ENCODE data around the gene STOX2. TPM values are rescaled to one million over a fixed set of nuclear protein-coding genes. Genes with fewer than 3 reads are reported as not detected.

The STOX2 gene
- total and polyA plus RNA-seq, 8 donors = 0.29 to 55.8 (median 3.9) TPM

- intact Hi-C loops (cut with DNase I; ENCODE audit: low total_unique reads) = no loop called here
- Histone ChIP-seq H3K9me3 (no peaks in the 10 kb centered on the region), H3K36me3 (no peaks in the 10 kb centered on the region), H3K27ac (no peak overlapping the region), H3K27me3 (no peaks in the 10 kb centered on the region), H3K4me1 (no peaks in the 10 kb centered on the region), H3K4me3 (no peak overlapping the region)
- no peak for DNase-seq
- TF ChIP-seq EP300 (IDR thresholded peaks at IDR 0.05) (no peak), POLR2A (IDR thresholded peaks at IDR 0.05) (no peak), POLR2AphosphoS5 (IDR thresholded peaks at IDR 0.05) (no peak)
- TF ChIP-seq, protein P1, sequence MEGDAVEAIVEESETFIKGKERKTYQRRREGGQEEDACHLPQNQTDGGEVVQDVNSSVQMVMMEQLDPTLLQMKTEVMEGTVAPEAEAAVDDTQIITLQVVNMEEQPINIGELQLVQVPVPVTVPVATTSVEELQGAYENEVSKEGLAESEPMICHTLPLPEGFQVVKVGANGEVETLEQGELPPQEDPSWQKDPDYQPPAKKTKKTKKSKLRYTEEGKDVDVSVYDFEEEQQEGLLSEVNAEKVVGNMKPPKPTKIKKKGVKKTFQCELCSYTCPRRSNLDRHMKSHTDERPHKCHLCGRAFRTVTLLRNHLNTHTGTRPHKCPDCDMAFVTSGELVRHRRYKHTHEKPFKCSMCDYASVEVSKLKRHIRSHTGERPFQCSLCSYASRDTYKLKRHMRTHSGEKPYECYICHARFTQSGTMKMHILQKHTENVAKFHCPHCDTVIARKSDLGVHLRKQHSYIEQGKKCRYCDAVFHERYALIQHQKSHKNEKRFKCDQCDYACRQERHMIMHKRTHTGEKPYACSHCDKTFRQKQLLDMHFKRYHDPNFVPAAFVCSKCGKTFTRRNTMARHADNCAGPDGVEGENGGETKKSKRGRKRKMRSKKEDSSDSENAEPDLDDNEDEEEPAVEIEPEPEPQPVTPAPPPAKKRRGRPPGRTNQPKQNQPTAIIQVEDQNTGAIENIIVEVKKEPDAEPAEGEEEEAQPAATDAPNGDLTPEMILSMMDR (IDR thresholded peaks at IDR 0.05) = no peak
- WGBS, 5 donors = 79 to 88% (median 84%) methylated on average over 10 to 14 of the region's 14 CpGs
Observed at GRCh38 chr4:184056877-184057276, 151.8 kb downstream of the STOX2 start.

- no peaks in the 10 kb centered on the region for H3K27me3 ChIP-seq
- no peak for DNase-seq
- no peaks in the 10 kb centered on the region for H3K4me1 ChIP-seq
- H3K4me3 ChIP-seq = no peak overlapping the region
- H3K9me3 ChIP-seq = no peaks in the 10 kb centered on the region
- TF ChIP-seq EP300 (IDR thresholded peaks at IDR 0.05) = no peak
- TF ChIP-seq POLR2A (IDR thresholded peaks at IDR 0.05) = no peak
- no peak for TF ChIP-seq POLR2AphosphoS5 (IDR thresholded peaks at IDR 0.05)
- TF ChIP-seq, protein P1 (IDR thresholded peaks at IDR 0.05) = no peak
- intact Hi-C loops (cut with DNase I; ENCODE audit: low total_unique reads) = no loop called here
- no peak overlapping the region for H3K27ac ChIP-seq
- no peaks in the 10 kb centered on the region for H3K36me3 ChIP-seq
- WGBS, 5 donors = 84 to 93% (median 92%) methylated on average over 6 of the region's 6 CpGs
Observed at GRCh38 chr4:184058026-184058425, 152.9 kb downstream of the STOX2 start.

GRCh38 chr4:184059099-184059498, 154.0 kb downstream of the STOX2 start:
- H3K9me3 ChIP-seq = no peaks in the 10 kb centered on the region
- H3K4me3 ChIP-seq = no peak overlapping the region
- no peak overlapping the region for H3K27ac ChIP-seq
- DNase-seq = no peak
- H3K27me3 ChIP-seq = no peaks in the 10 kb centered on the region
- intact Hi-C loops (cut with DNase I; ENCODE audit: low total_unique reads) = no loop called here
- no peaks in the 10 kb centered on the region for H3K36me3 ChIP-seq
- 80 to 97% (median 96%) methylated on average over 3 of the region's 3 CpGs for WGBS, 5 donors
- TF ChIP-seq POLR2A (IDR thresholded peaks at IDR 0.05) = no peak
- TF ChIP-seq EP300 (IDR thresholded peaks at IDR 0.05) = no peak
- no peak for TF ChIP-seq POLR2AphosphoS5 (IDR thresholded peaks at IDR 0.05)
- TF ChIP-seq, protein P1 (IDR thresholded peaks at IDR 0.05) = no peak
- H3K4me1 ChIP-seq = no peaks in the 10 kb centered on the region

- DNase-seq = no peak
- Histone ChIP-seq H3K27me3 (no peaks in the 10 kb centered on the region), H3K4me3 (no peak overlapping the region), H3K36me3 (no peaks in the 10 kb centered on the region), H3K4me1 (peaks cover 0 to 5% (median 5%) of the 10 kb centered on the region in 4 donors), H3K27ac (no peak overlapping the region), H3K9me3 (no peaks in the 10 kb centered on the region)
- intact Hi-C loops (cut with DNase I; ENCODE audit: low total_unique reads) = no loop called here
- WGBS, 5 donors = 83 to 95% (median 93%) methylated on average over 7 of the region's 7 CpGs
- no peak for TF ChIP-seq EP300 (IDR thresholded peaks at IDR 0.05)
- no peak for TF ChIP-seq POLR2AphosphoS5 (IDR thresholded peaks at IDR 0.05)
- TF ChIP-seq, protein P1 (IDR thresholded peaks at IDR 0.05) = no peak
- no peak for TF ChIP-seq POLR2A (IDR thresholded peaks at IDR 0.05)
Observed at GRCh38 chr4:184061582-184061981, 156.5 kb downstream of the STOX2 start.
